Activated effector memory CD4-positive, alpha-beta T cell treated with Interleukin-2 at 50 U/mL for 16 hours (primary cell): ENCODE results near the gene TMIGD1.
A peak's percentile ranks its signal among the peaks of the same experiment; 100 is the strongest.
"Not testable (repeated sequence)": the region's sequence is repeated elsewhere in the genome, so short reads cannot be mapped to it uniquely, and the experiment has no call there.

Experiments
- DNase-seq: peaks from one replicate; pipeline ENCODE4 v3.0.0-alpha.2; 2020

TMIGD1 gene

GRCh38 chr17:30357476-30357875 is 23.6 kb upstream of the TMIGD1 start:
- DNase-seq: no peak

GRCh38 chr17:30354701-30355100 is 20.8 kb upstream of the TMIGD1 start:
- DNase-seq: no peak

GRCh38 chr17:30352240-30352814 is 18.5 kb upstream of the TMIGD1 start:
- DNase-seq: no peak

GRCh38 chr17:30351735-30352134 is 17.9 kb upstream of the TMIGD1 start:
- DNase-seq: no peak

- DNase-seq: not testable (repeated sequence)
Observed at GRCh38 chr17:30351263-30351662, 17.4 kb upstream of the TMIGD1 start.

- no peak for DNase-seq
Observed at GRCh38 chr17:30349252-30349651, 15.4 kb upstream of the TMIGD1 start.

GRCh38 chr17:30347488-30347887 is 13.6 kb upstream of the TMIGD1 start:
- DNase-seq: no peak

GRCh38 chr17:30346221-30346795 is 12.5 kb upstream of the TMIGD1 start:
- DNase-seq: no peak

GRCh38 chr17:30345527-30346075 is 11.7 kb upstream of the TMIGD1 start:
- no peak for DNase-seq

GRCh38 chr17:30345089-30345433 is 11.2 kb upstream of the TMIGD1 start:
- DNase-seq: no peak

- no peak for DNase-seq
Observed at GRCh38 chr17:30344283-30345088, 10.6 kb upstream of the TMIGD1 start.

GRCh38 chr17:30343796-30344195 is 9.9 kb upstream of the TMIGD1 start:
- no peak for DNase-seq

GRCh38 chr17:30343244-30343643 is 9.4 kb upstream of the TMIGD1 start:
- DNase-seq: not testable (repeated sequence)

GRCh38 chr17:30341703-30342249 is 7.9 kb upstream of the TMIGD1 start:
- no peak for DNase-seq

GRCh38 chr17:30340801-30341356 is 7.0 kb upstream of the TMIGD1 start:
- no peak for DNase-seq

GRCh38 chr17:30339086-30339485 is 5.2 kb upstream of the TMIGD1 start:
- no peak for DNase-seq

- DNase-seq: no peak
Observed at GRCh38 chr17:30337393-30337999, 3.6 kb upstream of the TMIGD1 start.

GRCh38 chr17:30336369-30337171 is 2.7 kb upstream of the TMIGD1 start:
- peak; percentile 29 for DNase-seq

GRCh38 chr17:30334421-30334820 is 564 bp upstream of the TMIGD1 start:
- DNase-seq: no peak

GRCh38 chr17:30332057-30332542 is 1.8 kb downstream of the TMIGD1 start:
- DNase-seq: peak; percentile 21

GRCh38 chr17:30326809-30327208 is 7.0 kb downstream of the TMIGD1 start:
- no peak for DNase-seq

GRCh38 chr17:30324723-30325122 is 9.1 kb downstream of the TMIGD1 start:
- no peak for DNase-seq
